NCI-H446 treated with DMSO at 0.1 percent for 48 hours (cell line): Measurements from ENCODE around the gene CEP170B.
"Not testable (repeated sequence)": the region's sequence is repeated elsewhere in the genome, so short reads cannot be mapped to it uniquely, and the experiment has no call there.

Source experiments
- DNase-seq: peaks from one replicate; lab custom pipeline; 2025; lab: John Stamatoyannopoulos, UW

CEP170B gene

DNA sequence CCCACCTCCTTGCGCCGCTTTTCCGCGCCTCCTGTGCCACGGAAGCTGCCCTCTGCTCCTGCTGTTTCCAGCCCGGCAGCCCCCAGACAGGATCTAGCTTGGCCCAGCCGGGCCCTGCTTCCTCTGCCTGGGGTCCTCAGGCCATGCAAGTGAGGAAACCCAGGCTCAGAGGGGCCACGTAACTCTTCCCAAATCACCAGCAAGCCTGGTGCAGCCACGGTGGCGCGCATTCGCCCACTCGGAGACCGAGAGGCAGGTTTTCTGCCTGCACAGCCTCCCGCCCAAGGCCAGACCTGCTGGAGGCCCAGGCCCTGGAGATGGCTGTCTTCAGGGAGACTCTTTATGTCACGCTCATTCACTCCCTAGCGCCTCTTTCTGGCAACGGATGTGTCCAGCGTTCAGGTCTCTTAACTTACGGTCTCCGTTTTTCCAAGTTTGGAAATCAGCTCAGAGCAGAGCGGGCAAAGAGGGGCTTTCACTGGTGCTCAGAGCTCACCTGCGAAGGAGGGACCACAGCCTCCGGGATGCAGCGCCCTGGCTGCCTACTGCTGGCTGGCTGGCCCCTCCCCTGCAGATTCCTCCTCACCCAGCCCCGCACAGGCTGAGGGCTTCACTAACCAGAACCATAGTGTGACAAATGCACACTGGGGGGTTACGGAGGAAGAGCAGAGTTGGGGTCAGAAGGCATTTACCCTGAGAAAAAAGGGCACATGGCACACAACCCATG lies 20.6 kb upstream of the CEP170B start:
- DNase-seq, result no peak

DNA sequence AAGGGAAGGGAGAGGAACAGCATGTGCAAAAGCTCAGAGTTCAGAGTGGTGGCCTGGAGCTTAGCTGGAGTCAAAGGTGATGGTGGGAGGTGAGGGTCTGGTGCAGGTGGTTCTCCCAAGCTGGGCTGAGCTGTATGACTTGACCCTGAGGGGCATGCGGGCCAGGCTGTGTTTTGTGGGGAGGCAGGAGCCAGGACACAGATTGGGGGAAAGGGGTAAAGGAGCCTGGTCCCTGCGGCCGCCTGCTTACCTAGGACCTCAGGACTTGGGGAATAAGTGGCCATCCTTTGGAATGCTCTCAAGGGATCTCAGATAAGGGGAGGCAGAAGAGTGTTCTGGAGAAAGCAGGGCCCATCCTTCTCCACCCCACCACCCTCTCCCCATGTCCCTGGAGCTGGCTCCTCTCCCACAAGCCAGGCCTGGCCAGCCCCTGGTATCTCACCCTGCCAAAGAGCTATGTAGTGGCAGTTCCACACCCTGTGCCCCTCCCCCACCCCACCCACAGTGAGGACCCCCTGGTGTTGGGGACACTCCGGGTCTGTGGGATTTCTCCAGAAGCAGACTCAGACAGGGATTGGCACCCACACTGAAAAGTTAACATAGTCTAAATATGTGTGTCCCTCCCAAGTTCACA lies 19.9 kb upstream of the CEP170B start:
- DNase-seq, result no peak

DNA sequence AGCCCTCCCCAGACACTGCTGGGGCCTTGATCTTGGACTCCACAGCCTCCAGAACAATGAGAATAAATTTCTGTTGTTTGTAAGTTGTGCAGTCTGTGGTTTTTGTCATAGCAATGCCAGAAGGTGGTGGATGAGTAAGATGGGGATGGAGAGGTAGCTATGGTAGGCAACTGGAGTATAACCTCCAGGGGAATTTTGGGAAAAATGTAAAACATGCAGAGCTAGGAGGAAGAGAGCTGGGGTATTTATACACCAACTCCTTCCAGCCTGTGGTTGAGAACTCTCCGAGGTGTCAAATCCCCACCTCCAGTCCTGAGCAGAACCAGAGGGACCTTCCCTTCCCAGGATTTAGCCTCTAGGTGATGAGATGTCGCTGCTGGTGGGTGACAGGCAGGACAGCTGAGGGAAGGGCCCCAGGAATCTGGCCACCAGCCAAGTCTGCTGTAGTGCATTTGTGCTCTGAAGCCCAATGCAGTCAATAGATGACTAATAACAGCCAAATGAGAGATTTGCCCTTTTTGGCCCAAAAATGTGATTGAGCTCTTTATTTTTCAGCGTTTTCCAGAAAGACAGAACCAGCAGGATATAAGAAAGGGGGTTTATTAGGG lies 19.1 kb upstream of the CEP170B start:
- DNase-seq, result no peak

DNA sequence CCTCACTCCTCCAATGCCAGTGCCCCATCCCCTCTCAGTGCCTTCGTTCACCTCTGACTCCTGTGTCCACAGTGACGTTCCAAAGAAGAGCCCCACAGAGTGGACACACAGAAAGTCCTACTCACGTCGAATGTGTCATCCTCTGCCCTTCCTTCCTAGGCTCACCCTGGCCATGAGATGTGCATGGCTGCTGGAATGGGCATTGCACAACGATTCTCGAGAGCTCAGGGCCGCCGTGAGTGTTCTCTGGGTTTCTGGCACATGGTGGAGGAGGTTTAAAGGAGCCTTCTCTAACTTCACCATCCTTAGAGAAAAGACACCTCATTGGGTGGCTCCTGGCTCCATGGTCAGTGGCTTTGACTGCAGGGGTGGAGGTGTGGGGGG lies 12.8 kb upstream of the CEP170B start:
- no peak for DNase-seq

DNA sequence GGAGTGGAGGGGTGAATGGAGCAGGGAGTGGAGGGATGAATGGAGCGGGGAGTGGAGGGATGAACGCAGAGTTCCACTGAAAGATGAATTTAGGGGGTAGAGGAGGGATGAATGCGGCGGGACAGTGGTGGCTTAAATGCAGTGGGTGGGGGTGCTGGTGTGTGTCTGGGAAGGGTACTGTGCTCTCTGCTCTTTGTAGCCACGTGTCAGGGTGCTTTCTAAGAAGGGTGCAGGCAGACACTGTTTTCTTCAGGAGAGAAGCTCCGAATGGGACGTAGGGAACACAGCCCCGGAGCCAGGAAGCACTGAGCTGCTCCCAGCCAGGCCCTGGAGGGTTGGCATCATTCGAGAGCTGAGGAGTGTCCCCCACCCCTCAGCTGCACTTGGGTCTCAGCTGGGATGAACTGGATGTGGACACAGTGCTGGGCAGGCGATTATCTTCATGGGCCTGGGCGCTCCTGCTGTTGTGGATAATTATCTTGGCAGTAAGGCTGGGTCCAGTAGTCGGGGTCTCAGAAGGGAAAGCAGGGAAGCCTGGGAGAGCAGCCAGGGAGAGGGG lies 9.5 kb upstream of the CEP170B start:
- no peak for DNase-seq

DNA sequence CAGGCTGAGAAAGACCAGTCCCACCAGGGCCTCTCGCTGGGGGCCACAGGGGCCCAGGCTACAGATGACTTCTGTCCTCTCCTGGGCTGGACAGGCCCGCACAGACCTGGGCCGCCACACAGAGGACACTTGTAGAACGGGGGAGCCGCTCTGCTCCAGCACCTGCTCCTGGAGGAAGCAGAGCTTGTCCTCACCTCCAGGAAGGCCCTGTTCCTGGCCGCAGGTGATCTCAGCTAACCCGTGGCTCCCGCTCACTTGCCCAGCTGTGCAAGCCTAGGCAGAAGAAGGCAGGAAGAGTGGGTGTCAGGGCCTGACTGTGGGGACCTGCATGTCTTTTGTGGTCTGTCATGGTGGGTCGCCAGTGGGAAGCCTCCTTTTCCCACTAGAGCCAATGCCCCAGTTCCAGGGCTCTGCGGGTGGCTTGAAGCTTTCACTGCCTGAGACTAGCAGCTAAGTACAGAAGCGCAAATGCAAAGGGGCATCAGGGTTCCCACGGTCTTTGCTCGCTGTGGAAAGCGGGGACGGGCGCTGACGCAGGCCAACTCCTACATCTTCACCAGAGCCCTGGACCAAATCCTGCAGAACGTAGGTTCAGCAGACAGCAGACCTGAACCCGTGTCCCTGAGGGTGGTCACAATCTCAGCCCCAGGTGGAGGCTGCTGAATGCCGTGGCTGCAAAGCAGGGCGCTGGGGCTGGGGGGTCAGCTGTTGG lies 8.8 kb upstream of the CEP170B start:
- no peak for DNase-seq

DNA sequence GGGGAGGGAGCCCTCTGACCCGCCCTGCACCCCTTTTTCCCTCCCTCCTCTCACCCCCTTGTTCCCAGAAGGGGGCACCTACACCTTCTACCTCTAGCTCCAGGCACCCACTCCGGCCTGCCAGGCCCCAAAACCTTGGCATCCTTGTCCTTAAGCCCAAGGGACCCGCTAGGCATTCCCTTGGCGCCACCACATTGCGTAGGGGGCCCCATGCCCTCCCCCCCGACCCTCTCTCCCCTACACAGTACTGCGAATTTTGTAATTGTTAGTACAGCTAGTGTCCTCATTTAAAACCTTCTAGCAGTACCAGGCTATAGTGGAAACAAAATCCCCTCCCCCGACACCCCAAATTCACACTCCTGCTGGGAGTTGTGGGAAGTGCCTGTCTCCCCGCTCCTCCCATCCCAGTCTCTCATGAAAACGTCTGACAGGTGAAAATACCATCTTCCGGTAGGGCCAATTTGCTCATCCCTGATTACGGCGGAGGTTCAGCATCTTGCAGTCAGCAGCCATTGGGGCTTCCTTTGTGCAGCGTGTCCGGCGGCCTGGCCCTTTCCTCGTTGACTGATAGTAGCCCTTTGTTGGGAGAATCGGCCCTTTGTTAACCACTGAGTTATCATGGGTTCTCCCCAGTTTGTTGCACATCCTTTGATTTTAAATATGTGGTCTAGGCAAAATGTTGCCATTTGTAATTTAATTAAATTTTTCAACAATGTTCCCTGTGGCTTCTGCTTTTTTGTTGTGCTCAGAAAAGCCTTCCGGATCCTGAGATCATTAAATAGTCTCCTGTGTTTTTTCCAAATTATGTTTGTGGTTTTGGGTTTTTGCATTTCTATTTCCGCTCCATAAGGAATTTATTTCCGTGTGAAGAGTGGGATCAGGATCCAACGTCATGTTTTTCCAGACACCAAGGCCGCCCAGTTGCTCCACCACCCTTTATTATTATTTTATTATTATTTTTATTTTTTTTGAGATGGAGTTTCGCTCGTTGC lies 7.9 kb upstream of the CEP170B start:
- DNase-seq, result no peak

DNA sequence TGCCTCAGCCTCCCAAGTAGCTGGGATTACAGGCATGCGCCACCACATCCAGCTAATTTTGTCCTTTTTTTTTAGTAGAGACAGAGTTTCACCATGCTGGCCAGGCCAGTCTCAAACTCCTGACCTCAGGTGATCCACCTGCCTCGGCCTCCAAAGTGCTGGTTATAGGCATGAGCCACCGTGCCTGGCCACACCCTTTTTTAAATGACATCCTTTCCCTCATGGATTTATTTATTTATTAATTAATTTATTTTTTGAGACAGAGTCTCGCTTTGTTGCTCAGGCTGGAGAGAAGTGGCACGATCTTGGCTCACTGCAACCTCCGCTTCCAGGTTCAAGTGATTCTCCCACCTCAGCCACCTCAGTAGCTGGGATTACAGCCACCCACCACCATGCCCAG lies 7.1 kb upstream of the CEP170B start:
- not testable (repeated sequence) for DNase-seq

DNA sequence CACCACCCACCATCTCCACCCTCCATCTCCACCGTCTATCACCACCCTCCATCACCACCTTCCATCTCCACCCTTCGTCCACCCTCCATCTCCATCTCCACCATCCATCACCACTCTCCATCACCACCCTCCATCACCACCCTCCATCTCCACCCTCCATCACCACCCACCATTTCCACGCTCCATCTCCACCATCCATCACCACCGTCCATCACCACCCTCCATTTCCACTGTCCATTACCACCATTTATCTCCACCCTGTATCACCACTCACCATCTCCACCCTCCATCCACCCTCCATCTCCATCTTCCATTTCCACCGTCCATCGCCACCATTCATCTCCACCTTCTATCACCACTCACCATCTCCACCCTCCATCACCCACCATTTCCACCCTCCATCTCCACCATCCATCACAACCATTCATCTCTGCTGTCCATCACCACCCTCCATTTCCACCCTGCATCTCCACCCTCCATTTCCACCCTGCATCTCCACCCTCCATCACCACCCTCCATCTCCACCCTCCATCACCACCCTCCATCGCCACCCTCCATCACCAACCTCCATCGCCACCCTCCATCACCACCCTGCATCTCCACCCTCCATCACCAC lies 6.1 kb upstream of the CEP170B start:
- DNase-seq, result no peak

DNA sequence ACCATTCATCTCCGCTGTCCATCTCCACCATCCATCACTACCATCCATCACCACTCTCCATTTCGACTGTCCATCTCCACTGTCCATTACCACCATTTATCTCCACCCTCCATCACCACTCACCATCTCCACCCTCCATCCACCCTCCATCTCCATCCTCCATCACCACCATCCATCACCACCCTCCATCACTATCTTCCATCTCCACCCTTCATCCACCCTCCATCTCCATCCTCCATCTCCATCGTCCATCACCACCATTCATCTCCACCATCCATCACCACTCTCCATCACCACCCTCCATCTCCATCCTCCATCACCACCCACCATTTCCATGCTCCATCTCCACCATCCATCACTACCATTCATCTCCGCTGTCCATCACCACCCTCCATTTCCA lies 5.2 kb upstream of the CEP170B start:
- no peak for DNase-seq

DNA sequence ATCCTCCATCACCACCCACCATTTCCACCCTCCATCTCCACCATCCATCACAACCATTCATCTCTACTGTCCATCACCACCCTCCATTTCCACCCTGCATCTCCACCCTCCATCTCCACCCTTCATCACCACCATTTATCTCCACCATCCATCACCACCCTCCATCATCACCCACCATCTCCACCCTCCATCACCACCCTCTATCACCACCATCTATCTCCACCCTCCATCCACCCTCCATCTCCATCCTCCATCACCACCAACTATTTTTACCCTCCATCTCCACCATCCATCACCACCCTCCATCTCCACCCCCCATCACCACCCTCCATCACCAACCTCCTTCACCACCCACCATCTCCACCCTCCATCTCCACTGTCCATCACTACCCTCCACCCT lies 4.7 kb upstream of the CEP170B start:
- DNase-seq, result no peak

DNA sequence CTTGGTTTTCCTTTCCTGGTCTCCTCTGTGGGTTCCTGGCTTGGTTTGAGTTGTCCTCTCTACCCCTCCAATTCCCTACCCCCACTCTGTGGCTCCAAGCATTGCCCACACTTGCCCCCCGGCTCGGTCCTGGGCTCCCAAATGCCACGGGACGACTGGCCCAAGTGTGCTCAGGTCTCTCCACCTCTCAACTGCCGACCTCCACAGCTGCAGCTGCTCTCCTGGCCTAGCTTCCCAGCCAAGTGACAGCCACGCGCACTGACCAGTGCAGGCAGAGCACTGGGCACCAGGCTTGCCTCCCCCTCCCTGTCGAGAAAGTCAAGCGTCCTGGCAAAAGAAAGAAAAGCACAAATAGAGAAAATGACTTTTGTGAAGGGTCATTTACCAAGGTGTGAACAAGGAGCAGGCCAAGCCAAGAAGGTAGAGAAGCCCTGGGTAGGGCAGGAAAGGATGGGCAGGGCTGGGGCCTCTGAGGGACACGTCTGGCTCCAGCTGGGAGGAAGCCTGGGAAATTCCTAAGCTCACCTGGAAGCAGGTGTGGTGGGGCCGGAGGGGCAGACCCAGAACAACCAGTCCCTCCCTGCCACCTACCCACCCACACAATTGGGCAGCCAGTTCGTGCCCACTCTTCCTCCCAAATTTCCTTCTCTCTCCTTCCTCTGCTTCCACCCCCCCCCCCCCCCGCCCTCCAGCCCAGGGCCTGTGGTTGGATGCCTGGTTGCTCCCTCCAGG lies 1.8 kb upstream of the CEP170B start:
- no peak for DNase-seq

DNA sequence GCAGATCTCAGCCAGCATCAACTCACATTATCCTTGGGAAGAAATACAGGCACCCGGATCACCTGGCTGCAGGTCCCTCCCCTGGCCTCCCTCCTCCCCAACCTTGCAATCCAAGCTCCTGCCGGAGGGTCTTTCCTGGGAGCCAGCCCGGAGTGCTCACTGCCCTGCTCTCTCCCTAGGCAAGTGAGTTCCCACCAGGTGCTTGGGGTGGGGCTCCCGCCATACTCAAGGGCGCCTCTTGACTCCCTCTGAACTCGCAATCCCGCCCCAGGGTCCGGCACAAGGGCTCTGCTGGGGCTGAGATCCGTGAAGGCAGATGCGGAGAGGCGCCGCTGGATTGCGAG lies 1.2 kb upstream of the CEP170B start:
- DNase-seq, result no peak

DNA sequence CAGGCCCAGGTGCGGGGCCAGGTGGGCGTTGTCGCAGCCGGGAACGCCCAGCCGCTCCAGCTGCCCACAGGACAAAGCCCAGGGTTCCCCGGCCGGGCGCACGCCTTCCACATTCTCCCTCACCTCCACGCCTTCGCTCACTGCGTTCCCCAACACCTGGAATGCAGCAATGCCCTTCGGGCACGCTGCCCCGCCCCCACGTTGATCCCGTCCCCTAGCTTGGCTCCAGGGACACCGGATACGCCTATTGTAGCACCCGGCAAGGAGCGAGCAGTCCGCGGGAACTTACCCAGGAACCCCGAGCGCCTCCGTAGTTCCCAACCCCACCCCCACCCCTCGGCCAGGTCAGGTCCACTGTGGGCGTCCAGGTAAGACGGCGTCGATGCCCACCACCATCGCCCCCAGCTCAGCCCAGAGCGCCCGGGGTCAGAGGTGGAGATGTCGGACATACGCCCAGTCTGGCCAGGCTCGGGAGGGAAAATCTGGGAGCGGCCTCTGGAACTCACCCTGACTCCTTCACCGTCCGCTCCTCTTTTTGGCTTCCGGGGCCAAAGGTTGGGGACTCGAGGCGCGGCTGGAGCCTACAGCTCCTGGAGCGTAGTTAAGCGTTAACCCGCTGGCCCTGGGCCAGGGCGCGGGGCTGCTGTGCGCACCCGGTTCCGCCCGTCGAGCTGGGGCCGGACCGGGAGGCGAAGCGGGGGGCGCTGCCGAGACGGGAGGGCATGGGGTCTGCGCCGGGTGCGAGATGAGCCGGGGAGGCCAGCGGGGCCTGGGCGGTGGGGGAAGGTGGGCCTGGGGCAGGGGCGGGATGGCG lies 594 bp upstream of the CEP170B start:
- DNase-seq, result no peak

DNA sequence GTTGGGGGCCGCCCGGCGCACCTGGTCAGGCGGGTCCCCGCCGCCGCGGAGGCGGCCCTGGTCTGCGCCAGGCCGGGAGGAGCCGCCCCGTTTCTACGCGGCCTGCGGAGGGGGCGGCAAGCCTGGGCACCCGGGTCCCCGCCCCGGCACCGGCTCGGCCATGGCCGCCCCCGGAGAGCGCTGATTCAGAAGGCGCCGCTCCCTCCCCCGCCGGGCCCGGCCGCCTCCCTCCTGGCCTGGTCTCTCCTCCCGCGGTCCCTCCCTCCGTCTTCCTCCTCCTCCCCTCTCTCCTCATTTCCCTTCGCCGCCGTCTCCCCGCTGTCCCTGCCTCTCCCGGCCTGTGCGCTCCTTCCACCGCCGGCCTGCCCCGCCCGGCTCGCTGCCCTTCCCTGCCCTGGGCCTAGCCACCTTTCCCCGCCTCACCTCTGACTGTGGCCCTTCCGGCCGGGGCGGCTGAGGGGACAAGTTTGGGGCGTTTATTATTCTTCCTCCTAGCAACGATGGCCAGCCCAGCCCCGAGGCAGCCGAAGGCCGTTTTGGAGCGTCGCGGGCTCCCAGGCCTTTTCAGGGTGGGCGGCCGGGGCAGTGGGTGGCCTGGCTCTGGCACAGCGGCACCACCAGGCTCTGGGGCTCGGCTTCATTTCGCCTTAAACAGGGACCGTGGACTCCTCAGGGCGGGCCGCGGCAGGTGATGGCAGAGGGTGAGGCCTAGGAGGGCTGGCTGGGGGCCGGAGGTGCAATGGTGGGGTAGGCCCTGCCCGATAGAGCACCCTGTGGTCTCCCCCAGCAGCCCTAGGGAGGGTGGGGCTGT lies 768 bp downstream of the CEP170B start:
- no peak for DNase-seq

DNA sequence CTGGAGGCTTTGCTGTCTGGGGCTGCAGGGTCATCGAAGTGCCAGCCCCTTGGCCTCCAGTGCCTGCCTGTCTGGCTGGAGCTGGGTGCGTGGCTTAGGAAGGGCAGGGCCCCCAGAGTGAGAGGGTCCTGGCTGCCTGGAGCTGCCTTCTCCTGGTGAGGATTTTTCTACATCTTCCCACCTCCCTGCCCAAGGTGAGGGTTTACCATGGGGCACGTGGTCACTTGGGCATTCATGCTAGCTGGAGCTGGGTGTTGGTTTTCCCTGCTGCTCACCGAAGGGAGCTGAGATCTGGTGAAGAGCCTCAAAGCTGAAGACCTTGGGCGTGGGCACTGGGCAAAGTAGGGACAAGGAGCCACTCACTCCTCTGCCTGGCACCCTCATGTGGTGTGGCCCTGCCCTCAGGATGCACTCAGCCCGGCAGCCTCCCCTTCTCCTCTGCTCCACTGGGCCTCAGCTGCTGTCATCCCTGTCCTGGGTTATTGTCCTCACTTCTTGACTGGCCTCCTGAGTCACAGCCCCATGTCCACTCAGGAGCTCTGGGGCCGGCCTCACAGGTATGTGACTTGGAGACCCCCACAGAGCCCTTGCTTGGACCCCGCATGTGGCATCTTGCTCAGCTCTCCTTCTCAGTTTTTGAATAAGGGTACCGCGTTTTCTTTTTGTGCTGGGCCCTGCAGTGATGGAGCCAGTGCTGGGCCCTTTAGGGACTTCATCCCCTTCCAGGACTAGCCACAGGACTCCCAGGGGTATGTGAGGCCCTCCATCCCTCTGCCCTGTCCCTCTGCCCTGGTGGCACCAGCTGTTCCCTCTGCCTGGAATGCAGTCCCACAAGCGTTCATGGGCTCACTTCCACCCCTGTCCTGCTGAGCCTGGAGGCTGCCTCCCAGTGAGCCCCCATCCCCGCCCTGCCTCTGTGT lies 1.6 kb downstream of the CEP170B start:
- DNase-seq, result no peak

DNA sequence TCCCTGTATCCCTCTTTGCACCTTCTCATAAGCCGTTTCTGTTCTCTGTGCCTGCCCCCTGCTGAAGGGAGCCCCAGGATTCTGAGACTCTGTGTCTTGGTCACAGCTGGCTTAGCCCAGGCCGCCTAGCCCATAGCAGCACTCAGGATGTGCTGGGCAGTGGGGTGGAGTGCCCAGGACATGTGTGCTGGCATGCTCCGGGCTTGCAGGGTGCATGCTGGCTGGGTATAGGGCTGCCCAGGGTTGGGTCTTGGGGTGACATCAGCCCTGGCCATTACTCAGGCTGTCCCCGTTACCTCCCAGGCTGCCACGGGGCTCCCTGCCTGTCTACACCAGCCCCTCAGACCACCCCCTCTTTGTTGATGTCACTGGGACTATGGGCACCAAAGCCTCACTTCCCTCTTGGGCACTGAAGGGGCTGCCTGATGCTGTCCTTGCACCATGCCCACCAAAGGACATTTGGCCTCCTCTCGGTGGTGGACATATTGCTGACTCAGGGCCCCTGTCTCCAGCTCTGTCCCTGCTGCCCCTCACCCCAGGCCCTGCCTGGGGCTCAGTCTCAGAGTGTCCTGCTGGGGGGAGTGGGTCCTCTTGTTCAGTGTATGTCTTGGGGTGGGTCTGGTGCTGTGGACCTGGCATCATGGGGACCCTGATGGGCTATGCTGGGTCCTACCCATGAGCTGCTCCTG lies 2.4 kb downstream of the CEP170B start:
- DNase-seq, result no peak
